Mesothelial cell of epicardium (in vitro differentiated cells): Measurements from ENCODE around the gene P2RY6. TPM values are rescaled to one million over a fixed set of nuclear protein-coding genes. Genes with fewer than 3 reads are reported as not detected.
"Not testable (repeated sequence)": the region's sequence is repeated elsewhere in the genome, so short reads cannot be mapped to it uniquely, and the experiment has no call there.

ENCODE experiments used
- DNase-seq, 2 experiments: peaks; one replicate each; pipeline ENCODE4 v3.0.0; 2021; ENCODE audit warnings: low spot score in 2 of 2; ENCODE audit not compliant: unreplicated experiment in 2 of 2
- H3K27ac Mint-ChIP-seq: 2 replicates; pipeline ENCODE4 v1.8.0; 2021; ENCODE audit warnings: mixed read lengths
- H3K27me3 Mint-ChIP-seq: 2 replicates; pipeline ENCODE4 v1.8.0; 2021; ENCODE audit warnings: low read depth, mixed read lengths
- H3K36me3 Mint-ChIP-seq: 2 replicates; pipeline ENCODE4 v1.8.0; 2021; ENCODE audit warnings: mixed read lengths
- H3K4me1 Mint-ChIP-seq: 2 replicates; pipeline ENCODE4 v1.8.0; 2021; ENCODE audit warnings: mixed read lengths
- H3K4me3 Mint-ChIP-seq: 2 replicates; pipeline ENCODE4 v1.8.0; 2021; ENCODE audit warnings: mild to moderate bottlenecking, moderate library complexity, mixed read lengths
- H3K9me3 Mint-ChIP-seq: 2 replicates; pipeline ENCODE4 v1.8.0; 2021; ENCODE audit warnings: mixed read lengths
- total RNA-seq: library from RNA; stranded (reverse); gene quantifications from 3 replicates; pipeline ENCODE4 v1.2.1, GENCODE V29; 2021
- TF ChIP-seq, protein P1 (sequence below): fragments of 200-600 bp; sonication (generic); IDR thresholded peaks from one replicate; pipeline ENCODE4 v1.5.0; 2021; ENCODE audit warnings: antibody characterized with exemption; ENCODE audit not compliant: unreplicated experiment

Gene P2RY6
- total RNA-seq, 1 donor from 2014 or later = 0.45 TPM

DNA sequence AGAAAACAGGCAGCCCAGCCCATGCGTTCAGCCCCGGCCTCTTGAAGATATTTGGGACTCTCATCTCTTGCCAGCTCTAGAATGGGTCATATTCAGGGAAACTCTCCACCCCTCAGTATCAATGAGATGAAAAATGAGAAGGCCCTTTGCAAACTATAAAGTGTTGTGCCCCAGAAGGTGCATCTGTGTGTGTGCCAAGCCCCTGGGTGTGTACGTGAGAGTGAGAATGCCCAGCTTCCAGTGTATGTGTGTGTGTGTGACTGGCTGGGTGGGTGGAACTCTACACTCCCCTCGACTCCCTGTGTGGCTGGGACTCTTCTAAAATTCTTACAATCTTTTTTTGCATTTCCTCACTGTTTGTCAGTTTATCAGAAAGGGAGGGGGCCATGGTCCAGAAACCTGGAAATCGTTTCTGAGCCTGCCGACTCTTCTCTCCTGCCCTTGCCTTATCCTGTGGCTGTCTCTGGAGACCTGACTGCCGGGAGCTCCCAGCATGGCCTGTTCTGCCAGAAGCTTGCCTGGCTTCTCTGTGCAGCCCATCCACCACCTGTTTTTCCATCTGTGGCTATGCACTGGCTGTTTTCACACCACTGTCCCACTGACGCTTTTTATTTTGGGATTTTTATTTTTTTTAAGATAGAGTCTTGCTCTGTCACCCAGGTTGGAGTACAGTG is 1.2 kb downstream of the P2RY6 start:
- Mint-ChIP-seq H3K4me1 (peaks cover 42% of the 10 kb centered on the region), H3K4me3 (no peak overlapping the region), H3K36me3 (no peaks in the 10 kb centered on the region), H3K27ac (no peak overlapping the region), H3K27me3 (peaks cover 26% of the 10 kb centered on the region), H3K9me3 (no peaks in the 10 kb centered on the region)
- TF ChIP-seq, protein P1, sequence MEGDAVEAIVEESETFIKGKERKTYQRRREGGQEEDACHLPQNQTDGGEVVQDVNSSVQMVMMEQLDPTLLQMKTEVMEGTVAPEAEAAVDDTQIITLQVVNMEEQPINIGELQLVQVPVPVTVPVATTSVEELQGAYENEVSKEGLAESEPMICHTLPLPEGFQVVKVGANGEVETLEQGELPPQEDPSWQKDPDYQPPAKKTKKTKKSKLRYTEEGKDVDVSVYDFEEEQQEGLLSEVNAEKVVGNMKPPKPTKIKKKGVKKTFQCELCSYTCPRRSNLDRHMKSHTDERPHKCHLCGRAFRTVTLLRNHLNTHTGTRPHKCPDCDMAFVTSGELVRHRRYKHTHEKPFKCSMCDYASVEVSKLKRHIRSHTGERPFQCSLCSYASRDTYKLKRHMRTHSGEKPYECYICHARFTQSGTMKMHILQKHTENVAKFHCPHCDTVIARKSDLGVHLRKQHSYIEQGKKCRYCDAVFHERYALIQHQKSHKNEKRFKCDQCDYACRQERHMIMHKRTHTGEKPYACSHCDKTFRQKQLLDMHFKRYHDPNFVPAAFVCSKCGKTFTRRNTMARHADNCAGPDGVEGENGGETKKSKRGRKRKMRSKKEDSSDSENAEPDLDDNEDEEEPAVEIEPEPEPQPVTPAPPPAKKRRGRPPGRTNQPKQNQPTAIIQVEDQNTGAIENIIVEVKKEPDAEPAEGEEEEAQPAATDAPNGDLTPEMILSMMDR = no peak
- no peak for DNase-seq

DNA sequence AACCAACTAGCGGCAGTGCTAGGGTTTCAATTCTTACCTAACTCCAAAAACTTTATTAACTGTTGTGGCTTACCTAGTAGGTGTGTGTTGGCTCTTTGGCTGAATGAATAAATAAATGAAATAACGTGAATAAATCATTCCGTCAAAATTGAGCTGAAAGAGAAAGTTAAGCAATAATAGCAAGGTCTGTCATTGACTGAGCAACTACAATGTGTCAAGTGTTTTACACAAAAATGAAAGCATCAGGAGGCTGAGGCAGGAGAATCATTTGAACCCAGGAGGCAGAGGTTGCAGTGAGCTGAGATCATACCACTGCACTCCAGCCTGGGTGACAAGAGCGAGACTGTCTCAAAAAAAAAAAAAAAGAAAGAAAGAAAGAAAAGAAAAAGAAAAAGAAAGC is 2.1 kb downstream of the P2RY6 start:
- H3K4me3 Mint-ChIP-seq, H3K27ac Mint-ChIP-seq, H3K36me3 Mint-ChIP-seq, DNase-seq, H3K9me3 Mint-ChIP-seq: not testable (repeated sequence)
- peaks cover 39% of the 10 kb centered on the region for H3K4me1 Mint-ChIP-seq
- H3K27me3 Mint-ChIP-seq = peaks cover 26% of the 10 kb centered on the region

DNA sequence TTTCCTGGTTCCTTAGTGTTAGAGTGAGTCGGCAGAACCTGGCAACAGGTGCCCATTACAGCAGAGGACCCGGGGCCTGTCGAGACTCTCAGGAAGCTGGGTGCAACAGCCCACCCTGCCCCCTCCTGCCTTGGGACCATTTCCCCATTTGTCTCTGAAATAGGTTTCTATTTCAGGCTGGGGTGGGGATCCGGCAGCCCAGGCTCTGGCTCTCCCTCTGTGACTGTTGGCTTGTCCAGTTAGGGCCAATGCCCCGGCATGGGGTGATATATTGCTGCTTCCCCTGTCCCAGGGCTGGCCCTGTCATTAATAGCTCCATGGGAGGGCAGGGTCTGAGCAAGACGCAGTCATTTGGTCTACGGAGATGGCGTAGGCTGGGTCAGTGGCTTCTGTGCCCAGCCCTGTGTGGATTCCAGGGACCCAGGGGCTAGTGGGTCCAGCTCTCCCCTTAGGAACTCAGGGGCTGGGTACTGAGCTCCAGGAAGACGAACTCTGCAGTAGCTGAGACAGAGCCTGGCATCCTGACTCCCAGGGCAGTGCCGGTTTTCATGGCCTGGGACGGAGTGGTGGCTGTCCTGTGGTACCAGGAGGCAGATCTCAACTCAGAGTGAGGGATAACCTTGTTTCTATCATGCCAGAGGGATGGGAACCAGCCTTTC is 2.7 kb downstream of the P2RY6 start:
- no peak for DNase-seq
- Mint-ChIP-seq H3K36me3 (no peaks in the 10 kb centered on the region), H3K4me1 (peaks cover 32% of the 10 kb centered on the region), H3K27me3 (peaks cover 24% of the 10 kb centered on the region), H3K27ac (no peak overlapping the region), H3K4me3 (no peak overlapping the region), H3K9me3 (no peaks in the 10 kb centered on the region)
- TF ChIP-seq, protein P1 = no peak

DNA sequence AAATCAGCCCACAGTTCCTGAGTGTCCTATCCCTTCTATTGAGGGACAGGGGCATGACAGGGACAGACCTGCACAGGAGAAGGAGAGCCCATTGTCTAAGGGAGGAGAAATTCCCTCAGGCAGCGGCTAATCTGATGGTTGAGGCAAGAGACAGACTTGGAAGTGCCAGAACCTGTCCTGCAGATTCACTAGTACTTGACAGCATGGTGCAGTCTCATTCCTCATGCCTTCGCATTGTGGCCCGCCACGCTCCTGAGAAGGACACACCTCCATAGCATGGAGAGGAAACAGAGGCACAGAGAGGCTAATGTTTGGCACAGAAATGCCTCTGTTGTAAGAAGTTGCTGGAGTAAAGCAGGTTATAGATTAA is 3.2 kb downstream of the P2RY6 start:
- TF ChIP-seq, protein P1 = no peak
- H3K4me3 Mint-ChIP-seq = no peak overlapping the region
- peaks cover 28% of the 10 kb centered on the region for H3K4me1 Mint-ChIP-seq
- no peaks in the 10 kb centered on the region for H3K9me3 Mint-ChIP-seq
- H3K27ac Mint-ChIP-seq = no peak overlapping the region
- H3K36me3 Mint-ChIP-seq = no peaks in the 10 kb centered on the region
- peaks cover 24% of the 10 kb centered on the region for H3K27me3 Mint-ChIP-seq
- no peak for DNase-seq

DNA sequence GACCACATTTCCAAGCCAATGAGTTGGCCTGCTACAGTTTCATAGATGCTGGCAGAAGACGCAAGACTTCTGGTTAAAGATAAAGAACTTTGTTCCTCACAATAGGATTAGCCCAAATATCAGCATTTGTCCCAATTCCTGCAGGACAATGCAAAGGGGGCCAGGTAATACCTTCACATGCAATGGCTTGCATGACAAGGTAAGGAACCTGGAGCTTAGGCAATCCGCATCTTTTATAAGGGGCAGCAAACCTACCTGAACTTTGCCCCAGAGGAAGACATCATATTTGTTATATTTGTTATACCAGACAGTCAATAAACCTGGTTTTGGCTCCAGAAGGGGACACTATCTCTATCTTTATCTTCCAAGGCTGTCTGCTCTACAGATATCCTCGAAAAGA is 5.3 kb downstream of the P2RY6 start:
- Mint-ChIP-seq H3K9me3 (no peaks in the 10 kb centered on the region), H3K27me3 (peaks cover 5% of the 10 kb centered on the region), H3K36me3 (no peaks in the 10 kb centered on the region), H3K4me3 (no peak overlapping the region), H3K27ac (no peak overlapping the region), H3K4me1 (peaks cover 10% of the 10 kb centered on the region)
- TF ChIP-seq, protein P1 = no peak
- no peak for DNase-seq

DNA sequence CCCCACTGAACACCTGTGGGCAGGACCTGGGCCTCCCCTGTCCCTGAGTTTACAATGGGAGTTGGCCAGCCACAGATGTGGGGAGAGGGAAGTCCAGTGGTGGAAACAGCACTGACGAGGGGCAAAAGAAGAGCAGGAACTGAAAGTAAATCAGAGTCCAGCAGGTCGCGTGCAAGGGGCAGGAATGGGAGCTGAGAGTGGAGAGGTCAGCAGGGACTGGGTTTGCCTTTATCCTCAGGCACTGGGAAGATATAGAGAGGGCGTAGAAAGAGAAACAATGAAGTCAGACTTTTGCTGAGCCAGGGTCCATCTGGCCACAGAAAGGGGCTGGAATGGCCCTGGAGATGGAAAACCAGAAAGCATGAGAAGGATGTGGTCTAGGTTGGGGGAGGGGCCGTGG is 8.5 kb downstream of the P2RY6 start:
- DNase-seq = no peak
- Mint-ChIP-seq H3K36me3 (no peaks in the 10 kb centered on the region), H3K27me3 (no peaks in the 10 kb centered on the region), H3K4me3 (no peak overlapping the region), H3K27ac (no peak overlapping the region), H3K4me1 (peaks cover 4% of the 10 kb centered on the region), H3K9me3 (no peaks in the 10 kb centered on the region)
- TF ChIP-seq, protein P1 = no peak
